DND-41 (cell line): ENCODE data around the gene LRRC14B.

Experiments used
- ATAC-seq: fragments of 200-7000 bp; cut with Tn5 transposase; 3 replicates; pipeline ENCODE4 v1.9.1; 2021; ENCODE audit warnings: low read depth; ENCODE audit not compliant: insufficient read depth
- DNase-seq: peaks from one replicate; pipeline ENCODE4 v3.0.0-alpha.2; 2020
- H2AFZ ChIP-seq: 2 replicates; pipeline ENCODE4 v1.6.0; 2012; ENCODE audit warnings: low read depth, low read length
- H3K27ac ChIP-seq: 2 replicates; pipeline ENCODE4 v1.5.1; 2012; ENCODE audit warnings: low read length, inconsistent platforms
- H3K27me3 ChIP-seq: fragments of 200-600 bp; sonication (generic); 2 replicates; pipeline ENCODE4 v1.6.0; 2012; ENCODE audit warnings: low read length, mild to moderate bottlenecking, inconsistent platforms; ENCODE audit not compliant: insufficient read depth, poor library complexity
- H3K36me3 ChIP-seq: 2 replicates; pipeline ENCODE4 v1.5.1; 2012; ENCODE audit warnings: low read length, inconsistent platforms; ENCODE audit not compliant: insufficient read depth
- H3K4me1 ChIP-seq: 2 replicates; pipeline ENCODE4 v1.5.1; 2012; ENCODE audit warnings: mild to moderate bottlenecking, low read length; ENCODE audit not compliant: insufficient read depth
- H3K4me2 ChIP-seq: 2 replicates; pipeline ENCODE4 v1.6.0; 2012; ENCODE audit warnings: mild to moderate bottlenecking, moderate library complexity, low read length, inconsistent platforms; ENCODE audit not compliant: insufficient read depth
- H3K4me3 ChIP-seq, 2 experiments: fragments of 200-600 bp in 1 of 2; shearing (Covaris generic) in 1 of 2; 2 replicates each; pipeline ENCODE4 v1.5.1; 2012 to 2016; ENCODE audit warnings: inconsistent platforms in 2 of 2, low read length in 2 of 2, mild to moderate bottlenecking in 2 of 2, low read depth in 1 of 2, moderate library complexity in 1 of 2
- H3K79me2 ChIP-seq: 2 replicates; pipeline ENCODE4 v1.6.0; 2012; ENCODE audit warnings: low read length, inconsistent platforms; ENCODE audit not compliant: insufficient read depth
- H3K9ac ChIP-seq: 2 replicates; pipeline ENCODE4 v1.6.0; 2012; ENCODE audit warnings: low read depth, mild to moderate bottlenecking, inconsistent platforms, low read length, moderate library complexity
- H3K9me3 ChIP-seq: 2 replicates; pipeline ENCODE4 v1.5.1; 2012; ENCODE audit warnings: low read length, moderate library complexity, mild to moderate bottlenecking, inconsistent platforms; ENCODE audit not compliant: insufficient read depth, severe bottlenecking
- H4K20me1 ChIP-seq: 2 replicates; pipeline ENCODE4 v1.6.0; 2012; ENCODE audit warnings: low read length; ENCODE audit not compliant: insufficient read depth
- EZH2 ChIP-seq: IDR thresholded peaks from 3 replicates; pipeline ENCODE4 v1.6.1; 2012; ENCODE audit warnings: borderline replicate concordance, low read depth, mild to moderate bottlenecking, moderate library complexity, low read length, inconsistent platforms; ENCODE audit not compliant: severe bottlenecking
- TF ChIP-seq, protein P1 (sequence below): IDR thresholded peaks from 2 replicates; pipeline ENCODE4 v1.5.1; 2012; ENCODE audit warnings: borderline replicate concordance, low read length, moderate library complexity, mild to moderate bottlenecking; ENCODE audit not compliant: poor library complexity, severe bottlenecking; ENCODE audit errors: extremely low read depth

Gene LRRC14B

GRCh38 chr5:191949-192690 is 825 bp downstream of the LRRC14B start:
- Histone ChIP-seq H3K27me3 (no peaks in the 10 kb centered on the region), H3K4me3 (no peak overlapping the region), H3K9me3 (no peaks in the 10 kb centered on the region), H3K4me1 (peaks cover 9% of the 10 kb centered on the region), H3K79me2 (no peaks in the 10 kb centered on the region), H2AFZ (no peak overlapping the region), H3K9ac (no peak overlapping the region), H4K20me1 (0 out of 2 replicates have a peak, but pooled peaks cover under 1% of the 10 kb centered on the region), H3K27ac (no peak overlapping the region), H3K36me3 (no peaks in the 10 kb centered on the region), H3K4me2 (no peak overlapping the region)
- TF ChIP-seq EZH2 = no peak
- TF ChIP-seq, protein P1, sequence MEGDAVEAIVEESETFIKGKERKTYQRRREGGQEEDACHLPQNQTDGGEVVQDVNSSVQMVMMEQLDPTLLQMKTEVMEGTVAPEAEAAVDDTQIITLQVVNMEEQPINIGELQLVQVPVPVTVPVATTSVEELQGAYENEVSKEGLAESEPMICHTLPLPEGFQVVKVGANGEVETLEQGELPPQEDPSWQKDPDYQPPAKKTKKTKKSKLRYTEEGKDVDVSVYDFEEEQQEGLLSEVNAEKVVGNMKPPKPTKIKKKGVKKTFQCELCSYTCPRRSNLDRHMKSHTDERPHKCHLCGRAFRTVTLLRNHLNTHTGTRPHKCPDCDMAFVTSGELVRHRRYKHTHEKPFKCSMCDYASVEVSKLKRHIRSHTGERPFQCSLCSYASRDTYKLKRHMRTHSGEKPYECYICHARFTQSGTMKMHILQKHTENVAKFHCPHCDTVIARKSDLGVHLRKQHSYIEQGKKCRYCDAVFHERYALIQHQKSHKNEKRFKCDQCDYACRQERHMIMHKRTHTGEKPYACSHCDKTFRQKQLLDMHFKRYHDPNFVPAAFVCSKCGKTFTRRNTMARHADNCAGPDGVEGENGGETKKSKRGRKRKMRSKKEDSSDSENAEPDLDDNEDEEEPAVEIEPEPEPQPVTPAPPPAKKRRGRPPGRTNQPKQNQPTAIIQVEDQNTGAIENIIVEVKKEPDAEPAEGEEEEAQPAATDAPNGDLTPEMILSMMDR = no peak
- DNase-seq (no peak), ATAC-seq (no peak)

GRCh38 chr5:192691-192969 is 1.3 kb downstream of the LRRC14B start:
- H2AFZ ChIP-seq = no peak overlapping the region
- peaks cover 9% of the 10 kb centered on the region for H3K4me1 ChIP-seq
- no peaks in the 10 kb centered on the region for H3K27me3 ChIP-seq
- no peaks in the 10 kb centered on the region for H3K79me2 ChIP-seq
- no peak overlapping the region for H3K4me3 ChIP-seq
- no peak overlapping the region for H3K9ac ChIP-seq
- no peak for DNase-seq
- no peaks in the 10 kb centered on the region for H3K9me3 ChIP-seq
- H4K20me1 ChIP-seq = no peaks in the 10 kb centered on the region
- no peak for TF ChIP-seq EZH2
- TF ChIP-seq, protein P1 = no peak
- no peaks in the 10 kb centered on the region for H3K36me3 ChIP-seq
- no peak for ATAC-seq
- no peak overlapping the region for H3K4me2 ChIP-seq
- no peak overlapping the region for H3K27ac ChIP-seq

DNA sequence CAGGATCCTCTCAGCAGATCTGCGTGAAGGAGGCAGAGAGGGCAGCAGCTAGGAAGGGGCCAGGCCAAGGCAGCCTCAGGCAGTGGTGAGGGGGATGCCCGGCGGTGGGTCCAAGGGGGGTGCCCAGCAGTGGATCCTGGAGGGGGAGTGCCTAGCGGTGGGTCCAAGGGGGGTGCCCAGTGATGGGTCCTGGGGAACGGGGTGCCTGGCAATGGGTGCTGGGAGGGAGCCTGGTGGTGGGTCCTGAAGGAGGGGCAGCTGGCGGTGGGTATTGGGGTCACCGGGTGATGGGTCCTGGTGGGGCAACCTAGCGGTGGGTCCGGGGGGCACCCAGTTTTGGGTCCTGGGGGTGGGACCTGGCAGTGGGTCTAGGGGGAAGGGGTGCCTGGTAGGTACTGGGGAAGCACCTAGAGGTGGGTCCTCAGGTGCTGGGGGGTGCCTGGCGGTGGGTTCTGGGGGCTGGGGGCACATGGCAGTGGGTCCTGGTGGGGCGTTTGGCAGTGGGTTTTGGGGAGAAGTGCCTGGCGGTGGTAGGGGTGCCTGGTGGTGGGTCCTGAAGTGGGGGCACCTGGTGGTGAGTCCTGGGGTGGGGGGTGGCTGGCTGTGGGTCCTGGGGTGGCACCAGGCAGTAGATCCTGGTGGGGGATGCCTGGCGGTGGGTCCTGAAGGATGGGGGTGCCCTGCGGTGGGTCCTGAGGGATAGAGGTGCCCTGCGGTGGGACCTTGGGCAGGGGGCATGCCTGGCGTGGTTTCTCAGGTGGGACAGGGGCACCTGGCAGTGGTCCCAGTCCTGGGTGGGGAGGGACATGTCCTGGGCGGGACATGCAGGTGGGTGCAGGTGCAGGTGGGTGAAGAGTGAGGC is 1.9 kb downstream of the LRRC14B start:
- Histone ChIP-seq H3K79me2 (no peaks in the 10 kb centered on the region), H3K9ac (no peak overlapping the region), H3K27me3 (no peaks in the 10 kb centered on the region), H3K4me2 (no peak overlapping the region), H2AFZ (no peak overlapping the region), H3K9me3 (no peaks in the 10 kb centered on the region), H3K4me3 (no peak overlapping the region), H3K36me3 (no peaks in the 10 kb centered on the region), H3K4me1 (peaks cover 8% of the 10 kb centered on the region), H4K20me1 (no peaks in the 10 kb centered on the region), H3K27ac (no peak overlapping the region)
- TF ChIP-seq EZH2 = no peak
- TF ChIP-seq, protein P1 = no peak
- DNase-seq (no peak), ATAC-seq (no peak)
